Renal pelvis (tissue), 4 donors: ENCODE results near the gene RPH3AL. TPM values are rescaled to one million over a fixed set of nuclear protein-coding genes. Genes with fewer than 3 reads are reported as not detected.
"Not testable (repeated sequence)": the region's sequence is repeated elsewhere in the genome, so short reads cannot be mapped to it uniquely, and the experiment has no call there.

Experiments used
- DNase-seq: peaks from one replicate; pipeline ENCODE4 v3.0.0-alpha.2; 2013
- polyA plus RNA-seq, 3 donors: library from polyadenylated mRNA; unstranded; fragments of 120-200 nt; gene quantifications; one replicate each; pipeline ENCODE4 v1.2.1, GENCODE V29; 2013; ENCODE audit not compliant: insufficient read length in 3 of 3

RPH3AL gene
- polyA plus RNA-seq, 3 donors, result 15.7 to 29.5 (median 23.1) TPM

DNA sequence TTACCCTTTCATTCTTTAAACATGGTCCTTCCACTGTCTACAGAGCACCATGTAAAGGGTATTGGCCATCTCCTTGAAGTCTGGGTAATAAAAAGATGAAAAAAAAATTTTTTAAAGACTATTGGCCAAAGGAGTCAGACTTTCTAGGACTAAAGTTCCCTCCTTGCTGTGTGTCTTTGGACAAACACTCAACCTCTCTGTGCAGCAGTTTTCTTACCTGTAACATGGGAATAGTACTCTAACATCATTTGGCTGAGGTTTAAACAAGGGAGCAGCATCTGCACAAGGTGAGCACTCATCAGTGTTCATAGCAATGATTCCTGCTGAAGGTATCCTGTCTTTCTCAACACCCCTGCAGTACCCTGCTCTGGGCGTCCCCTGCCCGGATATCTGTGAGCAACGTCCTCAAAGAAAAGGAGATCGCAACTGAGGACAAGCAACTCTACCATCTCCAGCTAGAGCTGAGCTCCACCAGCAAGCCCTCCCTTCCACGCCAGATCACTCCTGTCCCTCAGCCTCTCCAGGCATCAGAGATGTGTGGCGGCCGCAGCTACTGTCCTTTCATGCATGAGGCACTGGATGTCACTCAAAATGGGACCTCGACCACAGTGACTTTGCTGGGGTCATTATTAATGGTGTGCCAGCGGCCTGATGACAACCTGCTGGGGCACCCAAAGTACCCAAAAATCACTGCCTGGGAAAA lies 29.5 kb upstream of the RPH3AL start:
- no peak for DNase-seq

DNA sequence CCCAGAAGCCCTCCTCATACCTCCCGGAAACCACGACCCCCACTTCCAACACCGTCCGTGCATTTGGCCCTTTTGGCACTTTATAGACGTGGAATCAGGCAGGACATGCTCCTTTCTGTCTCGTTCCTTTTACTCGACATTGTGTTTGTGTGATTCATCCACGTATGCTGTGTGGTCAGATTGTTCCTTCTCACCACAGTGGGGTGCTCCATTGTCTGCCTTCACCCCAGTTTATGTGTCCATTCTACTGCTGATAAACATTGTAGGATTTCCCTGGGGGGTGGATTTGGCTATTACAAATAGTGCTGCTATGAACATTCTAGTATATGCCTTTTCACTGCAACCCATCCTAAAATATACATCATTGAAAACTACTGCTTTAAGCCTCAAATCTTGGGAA lies 28.9 kb upstream of the RPH3AL start:
- no peak for DNase-seq

DNA sequence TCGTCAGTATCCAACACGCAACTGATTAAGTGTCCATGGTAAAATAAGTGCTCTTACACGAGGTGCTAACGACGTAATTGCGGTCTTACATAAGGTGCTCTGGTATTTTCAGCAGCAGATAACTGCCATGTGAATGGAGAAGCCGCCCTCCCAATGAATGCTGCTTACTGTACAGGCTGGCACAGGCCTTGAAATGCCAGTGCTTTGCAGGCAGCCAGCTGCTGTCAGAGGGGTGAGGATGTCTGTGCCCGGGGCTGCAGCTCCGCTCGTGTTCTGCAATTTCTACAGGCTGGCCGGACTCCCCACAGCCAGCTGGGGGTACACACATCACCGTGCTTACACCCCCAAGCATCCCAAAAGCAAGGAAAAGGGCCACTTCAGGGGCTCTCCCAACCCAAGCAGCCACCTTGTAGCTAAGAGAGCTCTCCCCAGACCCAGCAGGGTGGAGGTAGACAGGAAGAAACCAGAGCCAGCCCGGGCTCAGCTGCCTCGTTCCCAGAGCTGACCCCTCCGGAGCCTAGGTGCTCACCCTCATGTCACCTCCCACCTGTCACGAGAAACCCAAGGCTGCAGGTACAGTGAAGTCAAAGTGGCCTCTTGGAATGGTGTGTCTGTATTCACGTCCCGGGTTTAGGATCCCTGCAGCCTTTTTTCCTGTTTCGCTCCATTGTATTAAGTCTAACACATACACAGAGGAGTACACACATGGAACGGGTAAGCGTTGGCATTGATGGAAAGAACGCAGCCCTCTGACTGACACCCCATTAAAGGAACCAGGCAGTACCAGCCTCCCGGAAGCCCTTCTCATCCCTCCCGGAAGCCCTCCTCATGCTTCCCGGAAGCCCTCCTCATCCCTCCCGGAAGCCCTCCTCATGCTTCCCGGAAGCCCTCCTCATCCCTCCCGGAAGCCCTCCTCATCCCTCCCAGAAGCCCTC lies 27.2 kb upstream of the RPH3AL start:
- no peak for DNase-seq

DNA sequence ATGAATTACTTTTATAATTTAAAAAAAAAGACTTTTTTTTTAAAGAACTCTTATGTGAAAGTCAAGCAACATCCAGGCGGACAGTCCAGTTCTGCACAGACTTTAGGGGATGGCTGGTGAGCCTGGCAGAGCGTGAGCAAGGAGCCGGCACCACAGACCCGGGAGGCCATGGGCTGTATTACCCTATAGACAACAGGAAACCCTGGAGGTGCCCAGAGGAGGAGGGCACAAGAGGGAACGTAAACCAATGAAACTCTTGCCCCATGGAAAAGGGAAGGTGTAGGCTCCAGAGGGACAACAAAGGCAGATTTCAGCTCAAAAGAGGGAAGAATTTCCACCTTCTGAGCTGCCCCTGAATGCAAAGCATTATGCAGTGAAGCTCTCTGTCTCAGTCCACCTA lies 25.5 kb upstream of the RPH3AL start:
- DNase-seq, result no peak

DNA sequence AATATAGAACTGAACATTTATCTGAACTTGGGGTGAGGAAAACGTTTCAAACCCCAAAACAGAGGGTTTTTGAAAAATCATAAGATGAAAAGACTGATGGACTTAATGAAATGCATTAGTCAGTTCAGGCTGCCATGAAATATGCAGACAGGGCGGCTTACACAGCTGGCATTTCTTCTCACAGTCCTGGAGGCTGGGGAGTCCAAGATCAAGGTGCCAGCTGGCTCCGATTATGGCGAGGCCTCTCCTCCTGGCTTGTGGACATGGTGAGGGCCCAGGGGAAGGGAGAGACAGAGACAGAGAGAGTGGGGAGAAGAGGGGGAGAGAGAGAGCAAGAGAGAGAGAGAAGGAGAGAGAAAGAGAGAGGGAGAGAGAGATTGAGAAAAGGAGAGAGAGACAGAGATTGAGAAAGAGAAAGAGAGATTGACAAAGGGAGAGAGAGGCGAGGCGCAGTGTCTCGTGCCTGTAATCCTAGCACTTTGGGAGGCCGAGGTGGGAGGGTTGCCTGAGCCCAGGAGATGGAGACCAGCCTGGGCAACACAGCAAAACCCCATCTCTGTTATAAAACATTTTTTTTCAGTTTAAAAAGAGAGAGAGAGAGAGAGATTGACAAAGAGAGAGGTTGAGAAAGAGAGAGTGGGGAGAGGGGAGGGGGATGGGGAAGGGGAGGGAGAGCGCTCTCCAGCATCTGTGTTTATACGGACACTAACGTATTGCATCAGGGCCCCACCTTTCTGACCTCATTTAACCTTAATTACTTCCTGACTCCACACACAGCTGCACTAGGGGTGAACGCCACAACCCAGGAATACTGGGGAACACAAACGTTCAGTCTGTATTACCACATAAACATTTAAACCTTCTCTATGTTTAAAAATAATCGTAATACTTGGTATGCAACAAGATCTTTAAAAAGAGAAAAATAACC lies 24.6 kb upstream of the RPH3AL start:
- DNase-seq, result no peak

DNA sequence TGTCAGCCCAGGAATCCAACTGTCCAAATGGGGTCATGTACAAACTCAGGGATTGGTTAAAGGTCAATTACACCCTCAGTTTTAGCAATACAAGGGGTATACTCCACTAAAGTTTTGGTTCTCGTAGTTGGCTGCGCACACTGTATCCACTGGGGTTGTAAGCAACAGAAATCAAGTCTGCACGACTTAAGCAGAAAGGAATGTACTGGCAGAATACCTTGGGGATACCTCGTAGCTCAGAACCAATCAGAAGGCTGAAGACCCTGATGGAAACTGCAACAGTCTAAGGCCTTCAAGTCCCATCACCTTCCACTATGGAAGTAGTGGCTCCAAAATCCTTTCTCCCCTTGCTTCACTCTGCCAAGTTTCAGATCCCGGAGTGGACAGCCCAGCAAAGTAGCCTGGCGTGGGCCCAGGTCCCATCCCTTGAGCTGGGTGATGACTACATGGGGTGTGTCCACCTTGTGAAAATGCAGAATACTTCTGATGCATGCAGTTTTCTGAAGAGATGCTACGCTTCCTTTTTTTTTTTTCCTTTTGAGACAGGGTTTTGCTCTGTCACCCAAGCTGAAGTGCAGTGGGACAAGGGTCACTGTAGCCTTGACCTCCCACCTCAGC lies 21.1 kb upstream of the RPH3AL start:
- no peak for DNase-seq

DNA sequence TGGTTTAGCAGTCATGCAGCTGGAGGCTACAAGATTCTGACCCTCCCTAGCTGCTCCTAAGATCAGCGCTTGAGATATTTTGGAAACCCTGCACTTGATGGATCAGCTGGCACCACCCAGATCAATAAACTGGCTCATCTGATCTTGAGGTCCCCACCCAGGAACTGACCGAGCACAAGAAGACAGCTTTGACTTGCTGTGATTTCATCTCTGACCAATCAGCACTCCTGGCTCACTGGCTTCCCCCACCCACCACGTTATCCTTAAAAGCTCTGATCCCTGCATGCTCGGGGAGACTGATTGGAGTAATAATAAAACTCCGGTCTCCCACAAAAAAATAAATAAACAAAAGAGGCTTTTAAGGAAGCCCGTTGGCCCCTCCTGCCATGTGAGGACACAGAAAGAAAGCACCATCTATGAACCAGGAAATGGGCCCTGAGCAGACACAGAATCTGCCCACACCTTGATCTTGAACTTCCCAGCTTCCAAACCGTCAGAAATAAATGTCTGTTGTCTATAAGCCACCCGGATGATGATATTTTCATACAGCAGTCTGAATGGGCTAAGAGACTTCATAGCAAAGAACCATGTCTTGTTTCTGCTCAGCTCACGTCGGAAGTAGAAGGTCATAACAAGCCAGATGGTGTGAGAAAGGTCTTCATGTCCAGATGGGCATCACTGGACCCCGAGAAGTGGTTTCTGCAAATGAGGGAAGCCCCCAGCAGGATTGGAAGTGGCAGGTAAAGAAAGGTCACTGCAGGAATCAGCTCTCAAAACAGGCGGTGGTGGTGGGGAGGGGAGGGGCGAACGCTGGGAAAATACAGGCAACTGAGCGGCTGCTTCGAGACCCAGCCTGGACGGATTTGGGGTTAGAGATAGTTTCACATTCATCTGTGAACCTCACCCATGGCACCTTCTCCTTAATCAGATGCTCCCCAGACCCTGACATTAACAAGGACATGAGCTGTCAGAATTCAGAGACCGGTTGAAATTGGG lies 19.8 kb upstream of the RPH3AL start:
- DNase-seq, result no peak

DNA sequence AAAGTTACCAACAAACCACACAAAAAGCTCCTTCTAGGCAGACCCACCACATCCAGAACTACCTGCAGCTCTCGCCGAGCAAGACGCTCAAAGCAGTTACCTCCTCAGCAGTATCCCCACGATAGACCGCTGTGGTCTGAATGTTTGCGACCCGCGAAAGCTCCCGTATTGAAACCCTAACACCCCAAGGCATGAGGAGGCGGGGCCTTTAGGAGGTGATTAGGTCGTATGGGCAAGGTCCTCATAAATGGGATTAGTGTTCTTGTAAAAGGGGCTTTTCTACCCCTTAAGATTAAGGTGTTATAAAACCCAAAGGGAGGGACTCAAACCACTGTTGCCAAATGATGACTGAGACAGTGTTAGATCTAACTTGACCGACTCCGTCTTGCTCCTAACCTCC lies 19.0 kb upstream of the RPH3AL start:
- no peak for DNase-seq

DNA sequence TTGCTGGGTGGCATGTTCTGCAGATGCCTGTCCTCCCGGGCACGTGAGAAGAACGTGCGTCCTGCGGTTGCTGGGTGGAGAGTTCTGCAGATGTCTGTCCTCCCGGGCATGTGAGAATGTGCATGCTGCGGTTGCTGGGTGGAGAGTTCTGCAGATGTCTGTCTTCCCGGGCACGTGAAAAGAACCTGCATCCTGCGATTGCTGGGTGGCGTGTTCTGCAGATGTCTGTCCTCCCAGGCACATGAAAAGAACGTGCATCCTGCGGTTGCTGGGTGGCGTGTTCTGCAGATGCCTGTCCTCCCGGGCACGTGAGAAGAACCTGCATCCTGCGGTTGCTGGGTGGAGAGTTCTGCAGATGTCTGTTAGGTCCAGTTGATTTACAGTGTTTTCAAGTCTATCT lies 15.0 kb upstream of the RPH3AL start:
- DNase-seq, result not testable (repeated sequence)

DNA sequence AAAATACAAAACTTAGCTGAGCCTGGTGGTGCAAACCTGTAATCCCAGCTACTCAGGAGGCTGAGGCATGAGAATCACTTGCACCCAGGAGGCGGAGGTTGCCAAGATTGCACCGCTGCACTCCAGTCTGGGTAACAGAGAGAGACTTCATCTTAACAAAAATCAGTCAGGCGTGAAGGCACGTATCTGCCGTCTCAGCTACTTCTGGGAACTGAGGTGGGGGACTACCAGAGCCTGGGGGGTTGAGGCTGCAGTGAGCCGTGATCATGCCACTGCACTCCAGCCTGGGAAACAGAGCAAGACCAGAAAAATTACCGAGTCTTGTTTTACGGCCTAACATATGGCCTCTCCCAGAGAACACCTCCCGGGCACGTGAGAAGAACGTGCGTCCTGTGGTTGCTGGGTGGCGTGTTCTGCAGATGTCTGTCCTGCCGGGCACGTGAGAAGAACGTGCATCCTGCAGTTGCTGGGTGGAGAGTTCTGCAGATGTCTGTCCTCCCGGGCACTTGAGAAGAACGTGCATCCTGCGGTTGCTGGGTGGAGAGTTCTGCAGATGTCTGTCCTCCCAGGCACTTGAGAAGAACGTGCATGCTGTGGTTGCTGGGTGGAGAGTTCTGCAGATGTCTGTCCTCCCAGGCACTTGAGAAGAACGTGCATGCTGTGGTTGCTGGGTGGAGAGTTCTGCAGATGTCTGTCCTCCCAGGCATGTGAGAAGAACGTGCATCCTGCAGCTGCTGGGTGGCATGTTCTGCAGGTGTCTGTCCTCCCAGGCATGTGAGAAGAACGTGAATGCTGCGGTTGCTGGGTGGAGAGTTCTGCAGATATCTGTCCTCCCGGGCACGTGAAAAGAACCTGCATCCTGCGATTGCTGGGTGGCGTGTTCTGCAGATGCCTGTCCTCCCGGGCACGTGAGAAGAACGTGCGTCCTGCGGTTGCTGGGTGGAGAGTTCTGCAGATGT lies 14.3 kb upstream of the RPH3AL start:
- not testable (repeated sequence) for DNase-seq

DNA sequence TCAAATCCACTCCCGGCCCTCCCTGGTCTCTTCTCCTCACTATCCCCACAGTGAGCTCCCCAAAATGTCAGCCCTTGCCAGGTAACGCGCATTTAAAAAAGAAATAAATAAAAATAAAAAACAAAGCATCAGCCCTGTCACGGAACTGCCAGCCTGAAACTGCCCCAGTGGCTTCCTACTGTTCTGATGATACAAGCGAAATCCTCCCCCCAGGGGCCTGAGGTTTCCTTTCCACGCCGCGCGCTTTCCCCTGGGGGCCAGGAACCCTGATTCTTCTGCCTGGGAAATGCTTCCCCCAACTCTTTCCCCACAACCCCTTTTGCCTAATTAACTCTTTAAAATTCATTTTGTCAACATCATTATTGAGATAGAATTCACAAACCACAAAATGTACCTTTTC lies 12.2 kb upstream of the RPH3AL start:
- no peak for DNase-seq

DNA sequence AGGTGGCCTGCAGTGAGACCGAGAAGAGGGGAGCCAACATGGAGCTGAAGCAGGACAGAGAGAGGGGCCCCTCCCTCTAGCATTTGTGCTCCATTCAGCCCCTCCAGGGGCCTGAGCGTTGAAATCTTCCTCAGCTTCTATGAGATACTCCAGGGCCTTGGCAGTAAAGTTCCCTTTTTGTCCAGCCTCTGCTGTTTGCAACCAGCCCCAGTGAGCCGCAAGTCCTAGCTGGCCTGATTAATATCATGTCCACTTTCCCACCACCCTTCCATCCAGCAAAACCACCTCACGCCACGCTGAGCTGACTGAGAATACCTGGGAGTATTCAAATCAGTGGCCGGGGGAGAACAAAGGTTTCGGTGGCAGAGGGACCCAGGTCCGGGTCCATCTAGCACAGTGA lies 11.7 kb upstream of the RPH3AL start:
- no peak for DNase-seq

DNA sequence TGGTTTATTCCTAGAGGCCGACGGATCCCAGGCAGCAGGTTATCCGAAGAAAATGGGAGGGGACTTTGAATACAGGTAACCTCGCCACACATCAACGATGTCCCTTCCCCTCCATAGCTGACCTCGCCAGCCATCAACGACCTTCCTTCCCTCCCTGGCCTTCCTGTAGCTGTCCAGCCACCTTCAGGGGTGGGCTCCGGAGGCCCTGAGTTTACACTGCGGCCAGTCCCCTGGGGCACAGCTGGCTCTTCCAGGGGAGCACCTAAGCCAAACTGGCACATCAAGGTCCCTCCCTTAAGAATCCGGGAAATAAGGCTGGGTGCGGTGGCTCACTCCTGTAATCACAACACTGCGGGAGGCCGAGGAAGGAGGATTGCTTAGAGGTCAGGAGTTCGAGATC lies 10.1 kb upstream of the RPH3AL start:
- no peak for DNase-seq

DNA sequence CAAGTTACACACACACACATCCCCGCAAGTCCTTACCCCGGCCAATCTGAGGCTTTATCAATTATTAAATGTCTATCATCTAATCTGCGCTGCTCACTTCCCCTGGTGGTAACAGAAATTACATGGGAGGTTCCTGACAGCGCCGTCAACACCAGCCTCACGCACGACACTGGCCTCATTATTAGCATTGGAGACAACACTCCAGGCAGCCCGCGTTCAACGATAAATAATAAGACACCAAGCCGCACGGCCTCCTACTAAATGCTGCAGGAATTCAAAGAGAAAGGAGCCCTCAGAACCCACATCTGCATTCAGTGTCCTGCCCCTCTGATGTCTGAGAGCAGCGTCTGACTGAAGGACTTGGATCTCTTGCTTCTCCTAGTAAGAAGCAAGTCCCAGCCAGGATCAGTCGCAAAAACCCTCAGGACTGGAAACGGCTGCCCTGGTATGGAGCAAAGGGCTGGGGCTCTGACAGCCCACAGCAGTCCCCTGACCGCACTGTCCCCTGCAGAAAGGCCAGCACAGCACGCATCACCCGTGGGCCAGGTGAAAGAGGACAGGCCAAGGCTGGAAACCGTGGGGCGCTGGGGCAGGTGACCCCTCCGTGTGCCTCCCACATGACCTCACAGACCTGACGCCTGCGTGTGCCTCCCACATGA lies 7.6 kb upstream of the RPH3AL start:
- no peak for DNase-seq

DNA sequence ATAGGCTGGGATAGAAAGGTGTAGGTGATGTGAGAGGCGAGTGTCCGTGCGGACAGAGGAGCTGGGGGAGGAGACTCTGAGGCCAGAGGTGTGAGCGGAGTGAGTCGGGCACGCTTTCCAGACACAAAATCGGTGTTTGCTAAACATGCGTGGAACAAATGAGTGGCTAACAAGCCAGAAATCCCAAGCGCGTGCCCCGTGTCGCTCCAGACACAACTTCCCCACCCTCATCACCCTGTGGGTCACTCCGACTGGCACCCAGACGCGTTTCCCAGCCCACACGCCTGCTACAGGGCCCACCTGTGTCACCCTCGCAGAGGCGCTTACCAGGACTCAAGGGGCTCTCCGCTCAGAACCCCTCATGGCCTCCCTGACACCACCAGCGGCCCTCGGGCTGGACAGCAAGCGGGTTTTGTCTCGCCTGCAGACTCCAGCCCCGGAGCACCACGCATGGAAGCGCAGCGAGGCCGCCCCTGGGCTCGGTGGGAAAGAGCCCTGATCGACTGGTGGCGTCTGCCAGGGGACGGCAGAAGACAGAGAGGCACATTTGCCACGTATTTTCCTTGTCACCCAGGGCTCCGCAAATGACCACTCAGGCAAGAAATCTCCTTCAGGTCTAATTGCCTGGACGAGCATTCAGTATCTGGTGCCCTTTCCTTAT lies 6.0 kb upstream of the RPH3AL start:
- DNase-seq, result no peak

DNA sequence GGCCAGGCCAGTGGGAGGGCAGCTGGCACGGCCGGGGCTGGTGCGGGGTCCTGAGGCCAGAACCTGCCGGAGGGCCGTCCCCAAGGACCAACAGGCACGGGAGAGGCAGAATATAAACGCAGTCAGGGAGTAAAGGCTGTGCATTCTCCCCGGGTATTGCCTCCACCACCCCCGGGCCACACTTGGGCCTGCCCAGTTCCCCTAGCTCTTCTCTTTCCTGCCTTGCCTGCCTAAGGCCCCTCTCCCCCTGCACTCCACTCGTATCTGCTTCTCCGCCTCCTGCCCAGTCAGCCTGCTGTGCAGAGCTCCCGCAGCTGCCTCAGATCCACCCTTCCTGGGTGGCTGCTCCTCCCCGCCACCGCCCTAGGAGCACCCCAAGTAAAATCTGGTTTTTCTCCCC lies 5.0 kb upstream of the RPH3AL start:
- no peak for DNase-seq

DNA sequence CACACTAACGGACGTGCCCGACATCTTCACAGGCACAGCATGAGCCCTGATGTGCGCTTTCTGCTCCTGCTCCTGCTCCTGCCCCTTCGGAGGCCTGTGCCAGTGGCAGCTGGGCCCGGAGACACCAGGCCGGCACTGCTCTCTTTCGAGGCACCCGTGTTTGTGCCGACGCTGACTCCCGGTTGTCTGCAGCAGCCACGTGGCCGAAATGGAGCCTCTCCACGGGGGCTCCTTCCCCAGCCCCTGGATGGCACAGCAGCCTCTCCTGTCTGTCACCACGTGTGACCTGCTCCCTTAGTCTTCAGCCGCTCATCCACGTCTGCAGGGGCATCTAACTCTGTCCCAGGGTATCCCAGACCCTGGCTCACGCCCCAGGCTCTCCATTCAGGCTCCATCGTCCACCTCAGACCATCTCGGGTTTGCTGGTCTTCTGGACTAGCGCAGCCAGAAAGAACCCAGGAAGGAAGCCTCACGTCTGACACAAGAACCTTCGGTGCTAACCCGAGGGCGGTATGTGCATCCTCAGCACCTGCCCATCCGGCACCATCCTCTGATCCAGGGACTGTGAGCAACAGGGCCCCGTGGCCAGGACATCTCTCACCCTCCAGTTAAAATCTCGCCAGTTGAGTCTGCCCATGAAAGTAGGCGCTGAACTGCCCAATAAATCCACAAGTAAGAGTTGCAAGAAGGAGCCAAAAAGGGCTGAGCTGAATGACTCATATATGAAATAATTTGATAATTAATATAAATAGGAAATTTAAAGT lies 4.2 kb upstream of the RPH3AL start:
- no peak for DNase-seq
